Effector memory CD8-positive, alpha-beta T cell (primary cell): ENCODE results near the gene NDUFS4.
"Not testable (repeated sequence)": the region's sequence is repeated elsewhere in the genome, so short reads cannot be mapped to it uniquely, and the experiment has no call there.

Experiments
- ATAC-seq: fragments of 150-1000 bp; cut with Tn5 transposase; replicated peaks from 2 replicates; pipeline ENCODE4 v1.10.0; 2021; ENCODE audit warnings: mild to moderate bottlenecking, moderate library complexity
- DNase-seq, 3 experiments: peaks; one replicate each; pipeline ENCODE4 v3.0.0; 2021
- H3K27ac Mint-ChIP-seq, 2 donors: one replicate each; pipeline ENCODE4 v1.8.0; 2022; ENCODE audit warnings: mild to moderate bottlenecking in 2 of 2, mixed read lengths in 2 of 2, moderate library complexity in 2 of 2
- H3K27me3 Mint-ChIP-seq, 2 donors: one replicate each; pipeline ENCODE4 v1.8.0; 2022; ENCODE audit warnings: mixed read lengths in 2 of 2
- H3K36me3 Mint-ChIP-seq: one replicate; pipeline ENCODE4 v1.8.0; 2022; ENCODE audit warnings: mild to moderate bottlenecking, moderate library complexity, mixed read lengths; ENCODE audit not compliant: insufficient read depth
- H3K4me1 Mint-ChIP-seq, 2 donors: one replicate each; pipeline ENCODE4 v1.8.0; 2022; ENCODE audit warnings: low read depth in 2 of 2, mixed read lengths in 2 of 2
- H3K4me3 Mint-ChIP-seq, 2 donors: one replicate each; pipeline ENCODE4 v1.8.0; 2022; ENCODE audit warnings: mild to moderate bottlenecking in 2 of 2, mixed read lengths in 2 of 2, moderate library complexity in 2 of 2
- H3K9me3 Mint-ChIP-seq, 2 donors: one replicate each; pipeline ENCODE4 v1.8.0; 2022; ENCODE audit warnings: mixed read lengths in 2 of 2

Gene NDUFS4

GRCh38 chr5:53642061-53642460, 81.6 kb downstream of the NDUFS4 start:
- DNase-seq (no peak), ATAC-seq (no peak)
- no peaks in the 10 kb centered on the region for H3K9me3 Mint-ChIP-seq
- H3K36me3 Mint-ChIP-seq: peaks cover 4% of the 10 kb centered on the region
- peaks cover 1 to 4% of the 10 kb centered on the region in 2 donors for H3K4me1 Mint-ChIP-seq
- no peaks in the 10 kb centered on the region for H3K27me3 Mint-ChIP-seq
- no peak overlapping the region for H3K27ac Mint-ChIP-seq
- no peak overlapping the region for H3K4me3 Mint-ChIP-seq

- no peaks in the 10 kb centered on the region for H3K27me3 Mint-ChIP-seq
- no peak overlapping the region for H3K4me3 Mint-ChIP-seq
- H3K27ac Mint-ChIP-seq: no peak overlapping the region
- H3K9me3 Mint-ChIP-seq: no peaks in the 10 kb centered on the region
- H3K36me3 Mint-ChIP-seq: peaks cover 3% of the 10 kb centered on the region
- DNase-seq: no peak
- ATAC-seq: no peak
- H3K4me1 Mint-ChIP-seq: peaks cover 1 to 4% of the 10 kb centered on the region in 2 donors
These were observed 83.0 kb downstream of the NDUFS4 start for GRCh38 chr5:53643445-53643844.

GRCh38 chr5:53645078-53645477, 84.6 kb downstream of the NDUFS4 start:
- H3K9me3 Mint-ChIP-seq: peaks cover 0 to 7% of the 10 kb centered on the region in 2 donors
- no peak overlapping the region for H3K27ac Mint-ChIP-seq
- H3K4me1 Mint-ChIP-seq: peaks cover under 1 to 4% of the 10 kb centered on the region in 2 donors
- no peak for ATAC-seq
- no peaks in the 10 kb centered on the region for H3K27me3 Mint-ChIP-seq
- no peak overlapping the region for H3K4me3 Mint-ChIP-seq
- DNase-seq: no peak
- peaks cover 11% of the 10 kb centered on the region for H3K36me3 Mint-ChIP-seq

- Mint-ChIP-seq H3K4me1 (peaks cover 0 to 4% of the 10 kb centered on the region in 2 donors), H3K27me3 (no peaks in the 10 kb centered on the region), H3K27ac (no peak overlapping the region), H3K4me3 (no peak overlapping the region), H3K9me3 (peaks cover 0 to 7% of the 10 kb centered on the region in 2 donors), H3K36me3 (peaks cover 11% of the 10 kb centered on the region)
- ATAC-seq (no peak), DNase-seq (no peak)
These were observed 88.9 kb downstream of the NDUFS4 start for GRCh38 chr5:53649352-53649751.

- H3K9me3 Mint-ChIP-seq, H3K36me3 Mint-ChIP-seq, H3K27me3 Mint-ChIP-seq, DNase-seq, H3K27ac Mint-ChIP-seq, H3K4me3 Mint-ChIP-seq, ATAC-seq: not testable (repeated sequence)
- peaks cover 4 to 16% of the 10 kb centered on the region in 2 donors for H3K4me1 Mint-ChIP-seq
These were observed 100.1 kb downstream of the NDUFS4 start for GRCh38 chr5:53660573-53660972.

- H3K4me1 Mint-ChIP-seq, DNase-seq, H3K27ac Mint-ChIP-seq, H3K4me3 Mint-ChIP-seq, H3K9me3 Mint-ChIP-seq, H3K27me3 Mint-ChIP-seq, ATAC-seq, H3K36me3 Mint-ChIP-seq: not testable (repeated sequence)
These were observed 104.9 kb downstream of the NDUFS4 start for GRCh38 chr5:53665313-53665712.

- peaks cover 5 to 16% of the 10 kb centered on the region in 2 donors for H3K4me1 Mint-ChIP-seq
- ATAC-seq (no peak), DNase-seq (no peak)
- no peak overlapping the region for H3K4me3 Mint-ChIP-seq
- no peaks in the 10 kb centered on the region for H3K27me3 Mint-ChIP-seq
- peaks cover 7% of the 10 kb centered on the region for H3K36me3 Mint-ChIP-seq
- H3K27ac Mint-ChIP-seq: no peak overlapping the region
- no peaks in the 10 kb centered on the region for H3K9me3 Mint-ChIP-seq
These were observed 107.2 kb downstream of the NDUFS4 start for GRCh38 chr5:53667621-53668020.

- Mint-ChIP-seq H3K36me3 (peaks cover 2% of the 10 kb centered on the region), H3K27me3 (no peaks in the 10 kb centered on the region), H3K4me1 (peaks cover 1 to 6% of the 10 kb centered on the region in 2 donors), H3K4me3 (no peak overlapping the region), H3K9me3 (no peaks in the 10 kb centered on the region), H3K27ac (no peak overlapping the region)
- no peak for DNase-seq
- ATAC-seq: no peak
These were observed 111.0 kb downstream of the NDUFS4 start for GRCh38 chr5:53671447-53671846.

- peaks cover 1 to 6% of the 10 kb centered on the region in 2 donors for H3K4me1 Mint-ChIP-seq
- H3K4me3 Mint-ChIP-seq: no peak overlapping the region
- no peaks in the 10 kb centered on the region for H3K36me3 Mint-ChIP-seq
- DNase-seq: no peak
- no peaks in the 10 kb centered on the region for H3K27me3 Mint-ChIP-seq
- ATAC-seq: no peak
- no peaks in the 10 kb centered on the region for H3K9me3 Mint-ChIP-seq
- no peak overlapping the region for H3K27ac Mint-ChIP-seq
These were observed 113.7 kb downstream of the NDUFS4 start for GRCh38 chr5:53674121-53674520.

GRCh38 chr5:53677632-53678031, 117.2 kb downstream of the NDUFS4 start:
- ATAC-seq (no peak), DNase-seq (no peak)
- H3K4me3 Mint-ChIP-seq: no peak overlapping the region
- H3K4me1 Mint-ChIP-seq: no peaks in the 10 kb centered on the region
- H3K27me3 Mint-ChIP-seq: no peaks in the 10 kb centered on the region
- peaks cover 8% of the 10 kb centered on the region for H3K36me3 Mint-ChIP-seq
- H3K9me3 Mint-ChIP-seq: peaks cover 0 to 3% of the 10 kb centered on the region in 2 donors
- no peak overlapping the region for H3K27ac Mint-ChIP-seq

GRCh38 chr5:53678981-53679660, 118.7 kb downstream of the NDUFS4 start:
- DNase-seq: no peak
- Mint-ChIP-seq H3K9me3 (peaks cover 0 to 3% of the 10 kb centered on the region in 2 donors), H3K4me3 (no peak overlapping the region), H3K36me3 (peaks cover 11% of the 10 kb centered on the region), H3K27ac (no peak overlapping the region), H3K4me1 (no peaks in the 10 kb centered on the region), H3K27me3 (no peaks in the 10 kb centered on the region)
- no peak for ATAC-seq

GRCh38 chr5:53681079-53681478, 120.6 kb downstream of the NDUFS4 start:
- no peaks in the 10 kb centered on the region for H3K27me3 Mint-ChIP-seq
- ATAC-seq: no peak
- DNase-seq: no peak
- peaks cover 0 to 3% of the 10 kb centered on the region in 2 donors for H3K9me3 Mint-ChIP-seq
- H3K27ac Mint-ChIP-seq: no peak overlapping the region
- peaks cover 11% of the 10 kb centered on the region for H3K36me3 Mint-ChIP-seq
- no peak overlapping the region for H3K4me3 Mint-ChIP-seq
- H3K4me1 Mint-ChIP-seq: no peaks in the 10 kb centered on the region

GRCh38 chr5:53691014-53691413, 130.6 kb downstream of the NDUFS4 start:
- H3K27me3 Mint-ChIP-seq: no peaks in the 10 kb centered on the region
- H3K9me3 Mint-ChIP-seq: peaks cover under 1 to 15% of the 10 kb centered on the region in 2 donors
- no peaks in the 10 kb centered on the region for H3K36me3 Mint-ChIP-seq
- ATAC-seq: no peak
- H3K4me3 Mint-ChIP-seq: no peak overlapping the region
- no peak overlapping the region for H3K27ac Mint-ChIP-seq
- no peaks in the 10 kb centered on the region for H3K4me1 Mint-ChIP-seq
- DNase-seq: no peak

- Mint-ChIP-seq H3K27me3 (no peaks in the 10 kb centered on the region), H3K27ac (no peak overlapping the region), H3K4me1 (no peaks in the 10 kb centered on the region), H3K4me3 (no peak overlapping the region), H3K36me3 (no peaks in the 10 kb centered on the region), H3K9me3 (peaks cover 11 to 21% of the 10 kb centered on the region in 2 donors)
- DNase-seq (no peak), ATAC-seq (no peak)
These were observed 134.1 kb downstream of the NDUFS4 start for GRCh38 chr5:53694520-53695022.
